ENCODE data around the gene SLC27A5.
A peak's percentile ranks its signal among the peaks of the same experiment; 100 is the strongest.
"Not testable (repeated sequence)": the region's sequence is repeated elsewhere in the genome, so short reads cannot be mapped to it uniquely, and the experiment has no call there.

Gene SLC27A5

DNA sequence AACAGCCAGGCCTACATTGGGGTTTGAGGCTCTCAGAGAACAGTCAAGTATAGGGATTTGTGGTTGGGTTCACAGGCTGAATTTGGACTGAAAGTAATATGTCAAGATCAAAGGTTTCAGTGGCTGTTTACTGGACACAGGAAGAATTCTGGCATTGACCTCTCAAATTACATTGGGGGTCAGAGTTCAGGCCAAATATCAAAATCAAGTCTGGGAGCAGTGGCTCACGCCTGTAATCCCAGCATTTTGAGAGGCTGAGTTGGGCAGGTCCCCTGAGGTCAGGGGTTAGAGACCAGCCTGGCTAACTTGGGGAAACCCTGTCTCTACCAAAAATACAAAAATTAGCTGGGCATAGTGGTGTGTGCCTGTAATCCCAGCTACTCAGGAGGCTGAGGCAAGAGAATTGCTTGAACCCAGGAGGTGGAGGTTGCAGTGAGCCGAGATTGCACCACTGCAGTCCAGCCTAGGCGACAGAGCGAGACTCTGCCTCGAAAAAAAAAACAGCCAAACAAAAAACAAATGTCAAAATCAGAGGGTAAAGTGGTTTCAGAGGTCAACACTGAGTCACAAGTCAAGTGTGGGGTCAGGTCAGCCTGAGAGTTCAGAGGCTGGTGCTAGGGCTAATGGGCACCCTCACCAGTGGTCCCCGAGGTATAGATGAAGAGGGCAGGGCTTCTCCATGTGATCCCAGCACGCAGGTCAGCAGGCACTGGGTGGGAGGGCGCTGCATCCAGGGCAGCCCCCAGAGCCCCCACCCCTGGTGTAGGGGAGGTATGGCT lies 1.5 kb downstream of the SLC27A5 start:
- TF ChIP-seq GATA1 (IDR thresholded peaks at IDR 0.05; ENCODE audit: low read depth, low read length) = no peak
- TF ChIP-seq POLR2A (IDR thresholded peaks at IDR 0.05; ENCODE audit: low read length) = no peak
- DNase-seq = no peak

DNA sequence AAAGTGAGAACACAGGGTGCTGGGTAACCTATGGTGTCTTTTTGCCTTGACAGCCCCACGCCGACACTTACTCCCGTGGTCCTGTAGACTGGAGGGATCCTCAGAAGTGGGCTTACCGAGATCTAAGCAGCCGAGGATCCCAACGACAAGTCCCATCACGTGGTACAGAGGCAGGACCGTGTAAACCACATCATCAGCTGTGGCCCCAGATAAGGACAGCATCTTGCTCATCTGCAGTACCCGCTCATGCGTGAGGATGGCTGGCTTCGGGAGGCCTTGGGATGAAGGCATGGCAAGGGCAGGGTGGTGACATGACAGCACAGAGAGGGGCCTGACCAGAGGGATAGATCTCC lies 2.1 kb downstream of the SLC27A5 start:
- peak; percentile 69 to 88 for DNase-seq
- no peak for TF ChIP-seq POLR2A (IDR thresholded peaks at IDR 0.05; ENCODE audit: low read length)
- no peak for TF ChIP-seq GATA1 (IDR thresholded peaks at IDR 0.05; ENCODE audit: low read depth, low read length)

DNA sequence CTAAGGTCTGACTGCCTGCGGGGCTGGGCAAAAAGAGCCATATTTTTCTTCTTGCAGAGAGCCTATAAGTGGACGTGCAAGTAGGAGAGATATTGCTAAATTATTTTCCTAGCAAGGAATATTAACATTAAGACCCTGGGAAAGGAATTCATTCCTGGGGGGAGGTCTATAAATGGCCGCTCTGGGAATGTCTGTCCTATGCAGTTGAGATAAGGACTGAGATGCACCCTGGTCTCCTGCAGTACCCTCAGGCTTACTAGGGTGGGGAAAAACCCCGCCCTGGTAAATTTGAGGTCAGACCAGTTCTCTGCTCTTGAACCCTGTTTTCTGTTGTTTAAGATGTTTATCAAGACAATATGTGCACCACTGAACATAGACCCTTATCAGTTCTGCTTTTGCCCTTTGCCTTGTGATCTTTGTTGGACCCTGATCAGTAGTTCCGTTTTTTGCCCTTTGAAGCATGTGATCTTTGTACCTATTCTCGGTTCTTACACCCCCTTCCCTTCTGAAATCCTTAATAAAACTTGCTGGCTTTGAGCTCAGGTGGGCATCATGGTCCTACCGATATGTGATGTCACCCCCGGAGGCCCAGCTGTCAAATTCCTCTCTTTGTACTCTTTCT lies 4.1 kb downstream of the SLC27A5 start:
- DNase-seq = not testable (repeated sequence)

DNA sequence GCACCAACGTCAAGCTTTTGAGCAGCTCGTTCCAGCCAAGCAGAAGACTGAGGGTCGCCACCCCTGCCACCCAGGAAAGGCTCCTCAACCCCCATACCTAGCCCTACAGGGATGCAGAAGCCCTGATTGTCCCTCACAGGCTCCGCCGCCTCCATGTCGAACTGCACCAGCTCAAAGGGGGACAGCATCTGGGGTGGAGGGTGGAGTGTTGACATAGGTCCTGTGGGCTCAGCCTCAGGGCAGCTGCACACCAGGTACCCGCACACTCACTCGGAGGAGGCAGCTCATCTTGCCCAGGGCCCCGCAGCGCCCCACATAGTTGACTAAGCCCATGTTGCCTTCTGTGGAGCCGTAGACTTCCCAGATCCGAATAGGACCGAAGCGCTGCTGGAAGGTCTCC lies 11.6 kb downstream of the SLC27A5 start:
- TF ChIP-seq POLR2A (IDR thresholded peaks at IDR 0.05; ENCODE audit: low read length) = no peak
- TF ChIP-seq GATA1 (IDR thresholded peaks at IDR 0.05; ENCODE audit: low read depth, low read length) = no peak
- no peak for DNase-seq

DNA sequence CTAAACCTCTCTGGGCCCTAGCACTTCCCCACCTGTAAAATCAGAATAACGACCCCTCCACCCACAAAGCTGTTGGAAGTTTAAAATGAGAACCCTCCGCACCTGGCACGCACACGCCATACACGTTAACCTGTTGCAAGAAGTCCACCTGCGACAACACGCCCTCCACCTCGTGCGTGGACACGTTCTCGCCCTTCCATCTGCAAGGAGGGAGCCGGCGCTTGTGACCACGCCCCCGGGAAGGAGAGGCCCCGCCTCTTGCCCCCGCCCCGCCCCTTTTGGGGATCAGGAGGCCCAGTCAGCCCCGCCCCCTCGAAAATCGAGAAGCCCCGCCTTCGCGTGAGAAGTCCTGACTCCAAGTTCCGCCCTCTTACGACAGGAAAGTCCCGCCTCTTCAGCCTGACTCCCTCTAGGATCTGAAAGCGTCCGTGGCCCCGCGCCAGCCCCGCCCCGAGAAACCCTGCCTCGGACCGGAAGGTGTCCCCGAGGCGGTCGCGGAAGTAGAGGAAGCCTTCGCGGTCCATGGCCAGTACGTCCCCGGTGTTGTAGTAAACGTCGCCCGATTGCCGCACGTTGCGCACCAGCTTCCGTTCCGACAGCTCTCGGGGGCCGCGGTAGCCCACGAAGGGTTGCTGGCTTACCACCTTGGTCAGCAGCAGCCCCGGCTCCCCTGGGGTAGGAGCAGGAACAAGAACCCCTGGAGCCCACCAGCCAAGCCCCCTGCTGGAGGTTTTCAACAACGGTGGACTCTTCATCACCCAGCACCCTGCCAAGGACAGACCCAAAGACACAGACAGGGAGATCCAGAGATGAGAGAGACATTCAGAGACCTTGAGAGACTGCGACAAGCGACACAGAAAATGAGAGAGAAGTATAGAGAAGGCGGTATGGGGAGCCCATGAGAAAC lies 12.5 kb downstream of the SLC27A5 start:
- peak; percentile 65 for TF ChIP-seq POLR2A (IDR thresholded peaks at IDR 0.05; ENCODE audit: low read length)
- TF ChIP-seq GATA1 (IDR thresholded peaks at IDR 0.05; ENCODE audit: low read depth, low read length) = no peak
- DNase-seq = peak; percentile 99 to 100

DNA sequence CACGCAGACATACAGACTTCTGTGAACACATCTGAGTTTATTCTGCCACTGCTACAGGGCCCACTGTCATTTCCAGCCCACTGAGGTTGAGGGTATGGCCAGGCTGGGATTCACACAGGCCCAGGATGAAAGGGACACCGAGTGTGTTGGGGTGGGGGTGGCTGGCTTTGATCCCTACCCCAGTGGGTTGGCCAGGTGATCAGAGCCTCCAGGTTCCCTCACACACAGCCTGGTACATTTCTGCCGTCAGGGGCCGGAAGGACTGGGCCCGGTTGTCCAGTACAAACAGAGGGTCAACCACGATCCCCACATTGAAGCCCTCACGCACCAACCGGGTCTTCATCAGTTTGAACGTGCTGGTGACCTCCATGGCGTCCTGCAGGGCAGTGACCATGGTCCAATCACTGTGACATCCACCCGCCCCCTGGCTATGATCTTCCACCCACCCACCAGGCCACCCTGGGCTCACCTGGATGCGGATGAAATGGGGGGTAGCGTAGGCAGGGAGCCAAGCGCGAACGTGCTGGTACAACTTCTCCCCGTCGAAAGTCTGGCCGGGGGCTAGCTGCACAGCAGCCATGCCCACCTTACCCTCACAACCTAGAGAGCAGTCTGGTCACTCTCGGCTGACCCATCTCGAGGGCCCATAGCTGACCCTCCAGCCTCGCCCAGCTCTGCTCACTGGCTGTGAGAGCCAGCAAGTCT lies 13.3 kb downstream of the SLC27A5 start:
- DNase-seq = no peak
- TF ChIP-seq GATA1 (IDR thresholded peaks at IDR 0.05; ENCODE audit: low read depth, low read length) = no peak
- no peak for TF ChIP-seq POLR2A (IDR thresholded peaks at IDR 0.05; ENCODE audit: low read length)

DNA sequence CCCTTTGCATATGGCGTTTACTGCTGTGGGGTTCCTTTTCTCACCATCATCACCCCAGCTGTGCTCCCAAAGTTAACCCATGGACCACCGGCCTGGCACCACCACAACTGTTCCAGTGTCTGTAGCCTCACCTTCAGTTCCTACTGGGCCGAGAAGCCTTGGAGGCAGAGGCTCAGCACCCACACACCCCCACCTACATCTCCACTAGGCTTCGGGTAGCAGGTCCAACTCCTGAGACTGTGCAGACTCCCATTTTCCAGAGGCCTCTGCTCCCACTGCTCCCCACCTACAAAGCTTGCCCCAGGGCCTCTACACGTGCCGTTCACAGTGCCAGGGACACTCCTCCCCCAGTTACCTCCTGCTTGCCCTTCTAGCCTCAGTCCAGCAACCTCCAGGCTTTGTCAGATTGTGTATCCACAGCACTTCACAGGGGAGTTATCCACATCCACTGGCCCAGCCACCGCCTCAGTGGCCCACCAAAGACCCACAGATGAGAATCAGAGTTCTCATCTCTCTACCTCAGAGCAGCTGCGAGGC lies 14.1 kb downstream of the SLC27A5 start:
- no peak for DNase-seq
- TF ChIP-seq POLR2A (IDR thresholded peaks at IDR 0.05; ENCODE audit: low read length) (no peak), GATA1 (IDR thresholded peaks at IDR 0.05; ENCODE audit: low read depth, low read length) (no peak)

DNA sequence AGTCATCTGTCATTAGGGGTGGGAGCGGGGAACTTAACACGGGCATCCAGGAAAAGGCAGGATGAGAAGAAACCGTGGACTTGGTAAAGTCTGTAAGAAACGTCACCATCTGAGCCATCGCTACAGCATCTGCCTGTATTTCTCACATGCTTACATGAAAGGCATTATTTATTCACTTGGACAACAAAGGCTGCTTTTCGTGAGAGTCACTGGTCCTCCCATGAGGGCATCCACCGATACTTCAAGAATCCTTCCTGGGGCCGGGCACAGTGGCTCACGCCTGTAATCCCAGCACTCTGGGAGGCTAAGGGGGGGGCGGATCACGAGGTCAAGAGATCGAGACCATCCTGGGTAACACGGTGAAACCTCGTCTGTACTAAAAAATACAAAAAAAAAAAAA lies 19.5 kb downstream of the SLC27A5 start:
- DNase-seq = no peak
- TF ChIP-seq POLR2A (IDR thresholded peaks at IDR 0.05; ENCODE audit: low read length) (no peak), GATA1 (IDR thresholded peaks at IDR 0.05; ENCODE audit: low read depth, low read length) (no peak)

DNA sequence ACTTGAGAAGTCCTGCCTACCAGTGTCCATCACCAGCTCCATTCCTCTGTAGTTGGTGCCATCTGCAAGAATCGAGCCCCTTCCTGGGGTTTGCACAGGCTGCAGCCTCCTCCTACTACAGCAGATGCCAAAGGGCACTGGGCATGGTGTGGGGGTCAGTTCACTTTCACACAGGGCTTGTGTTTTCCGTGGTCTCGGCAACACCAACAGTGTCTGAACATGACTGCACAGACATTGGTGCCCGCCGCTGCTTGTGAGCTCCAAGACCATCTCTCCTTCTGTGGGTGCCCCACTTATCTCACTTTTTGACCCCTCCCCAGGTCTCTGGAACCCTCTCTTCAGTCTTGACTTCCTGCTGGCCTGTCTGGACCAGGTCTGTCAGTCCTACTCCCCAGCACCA lies 20.4 kb downstream of the SLC27A5 start:
- TF ChIP-seq GATA1 (IDR thresholded peaks at IDR 0.05; ENCODE audit: low read depth, low read length) = no peak
- DNase-seq = no peak

DNA sequence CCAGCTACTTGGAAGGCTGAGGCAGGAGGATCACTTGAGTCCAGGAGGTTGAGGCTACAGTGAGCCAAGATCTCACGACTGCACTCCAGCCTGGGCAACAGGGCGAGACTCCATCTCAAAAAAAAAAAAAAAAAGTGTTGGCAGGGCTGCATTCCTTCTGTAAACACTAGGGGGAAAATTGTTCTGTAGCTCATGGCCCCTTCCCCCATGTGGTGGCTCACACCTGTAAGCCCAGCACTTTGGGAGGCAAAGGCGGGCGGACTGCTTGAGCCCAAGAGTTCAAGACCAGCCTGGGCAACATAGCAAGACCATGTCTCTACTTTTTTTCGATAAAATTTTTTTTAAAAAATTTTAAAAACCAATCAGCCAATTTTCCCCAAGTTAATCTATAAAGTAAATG lies 27.4 kb downstream of the SLC27A5 start:
- peak in 1 of 2 experiments; percentile 51 for DNase-seq

DNA sequence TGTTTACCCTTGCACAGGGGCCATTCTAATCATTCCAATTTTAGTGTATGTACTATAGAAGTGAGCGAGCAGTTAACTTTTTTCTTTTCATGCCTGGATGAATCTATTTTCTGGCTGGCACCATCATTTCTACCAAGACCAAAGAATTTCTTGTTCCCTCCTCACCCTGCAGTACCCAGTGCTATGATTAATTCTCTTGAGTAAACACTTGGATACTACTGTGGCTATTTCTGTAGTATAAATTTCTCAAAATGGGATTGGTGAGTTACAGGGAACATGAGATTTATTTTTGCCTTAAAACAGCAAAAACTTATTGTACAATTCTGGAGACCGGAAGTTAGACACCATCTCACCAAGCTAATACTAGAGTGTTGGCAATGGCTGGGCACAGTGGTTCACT lies 28.0 kb downstream of the SLC27A5 start:
- no peak for DNase-seq
- no peak for TF ChIP-seq POLR2A (IDR thresholded peaks at IDR 0.05; ENCODE audit: low read length)
- TF ChIP-seq GATA1 (IDR thresholded peaks at IDR 0.05; ENCODE audit: low read depth, low read length) = no peak

DNA sequence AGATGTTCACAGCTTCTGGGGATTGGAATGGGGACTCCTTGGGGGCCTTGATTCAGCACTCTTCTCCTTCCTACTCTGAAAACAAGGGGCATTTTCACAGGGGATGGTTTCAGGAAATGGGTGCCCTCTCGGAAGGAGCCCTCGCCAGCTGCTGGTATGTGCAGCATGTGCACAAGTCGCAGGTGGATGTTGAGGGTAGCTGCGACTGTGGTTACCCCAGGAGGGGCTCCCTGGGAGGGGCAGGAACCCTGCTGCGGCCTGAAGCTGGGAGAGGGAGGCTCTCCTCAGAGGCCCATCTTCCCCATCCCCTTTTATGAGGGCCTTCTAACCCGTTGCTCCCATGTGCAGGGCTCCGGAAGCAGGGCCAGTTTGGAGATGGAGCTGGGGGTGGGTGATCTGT lies 29.4 kb downstream of the SLC27A5 start:
- TF ChIP-seq POLR2A (IDR thresholded peaks at IDR 0.05; ENCODE audit: low read length) (no peak), GATA1 (IDR thresholded peaks at IDR 0.05; ENCODE audit: low read depth, low read length) (no peak)

DNA sequence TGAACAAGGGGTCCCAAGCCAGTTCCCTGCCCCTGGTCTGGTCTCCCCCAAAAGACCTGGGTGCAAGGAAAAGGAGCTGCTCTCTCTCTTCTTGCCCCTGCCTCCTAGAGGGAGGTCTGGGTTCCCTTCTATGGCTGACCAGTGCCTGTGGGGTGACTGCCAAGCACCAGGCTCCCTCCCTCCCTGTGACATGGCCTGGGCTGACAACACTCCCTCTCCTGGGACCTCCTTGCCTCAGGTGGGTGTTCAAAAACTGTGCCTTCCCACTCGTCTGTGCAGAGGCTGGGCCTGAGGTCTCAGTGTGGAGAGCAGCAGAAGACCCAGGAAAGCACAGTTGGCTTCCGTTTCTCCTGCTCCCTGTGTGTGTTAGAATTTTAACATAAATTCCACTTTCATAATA lies 31.0 kb downstream of the SLC27A5 start:
- TF ChIP-seq POLR2A (IDR thresholded peaks at IDR 0.05; ENCODE audit: low read length) (no peak), GATA1 (IDR thresholded peaks at IDR 0.05; ENCODE audit: low read depth, low read length) (no peak)

More for the DNA sequence above, 29.4 kb downstream of the SLC27A5 start:
- DNase-seq = no peak

DNA sequence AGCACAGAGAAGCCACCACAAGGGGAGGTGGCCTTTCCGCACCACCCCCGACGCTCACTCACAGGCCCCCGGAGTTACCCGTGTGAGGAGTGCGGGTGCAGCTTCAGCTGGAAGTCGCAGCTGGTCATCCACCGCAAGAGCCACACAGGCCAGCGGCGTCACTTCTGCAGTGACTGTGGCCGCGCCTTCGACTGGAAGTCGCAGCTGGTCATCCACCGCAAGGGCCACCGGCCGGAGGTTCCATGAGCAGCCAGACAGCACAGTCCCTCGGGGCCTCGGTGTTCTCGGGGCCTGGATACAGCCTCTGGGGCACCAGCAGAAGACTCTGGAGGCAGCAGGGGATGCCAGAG lies 31.3 kb downstream of the SLC27A5 start:
- DNase-seq = no peak
- TF ChIP-seq GATA1 (IDR thresholded peaks at IDR 0.05; ENCODE audit: low read depth, low read length) (no peak), POLR2A (IDR thresholded peaks at IDR 0.05; ENCODE audit: low read length) (no peak)

More for the DNA sequence above, 31.0 kb downstream of the SLC27A5 start:
- DNase-seq = no peak

All from erythroblast (primary cell).